HepG2 (cell line): ENCODE results near the gene ABAT. TPM values are rescaled to one million over a fixed set of nuclear protein-coding genes. Genes with fewer than 3 reads are reported as not detected.

Experiments
- ATAD3A ChIP-seq: sonication (generic); formaldehyde crosslinking; IDR thresholded peaks from 2 replicates; pipeline ENCODE4 v1.4.0; 2020; ENCODE audit warnings: missing genetic modification reagents
- CAMTA2 ChIP-seq: sonication (generic); formaldehyde crosslinking; IDR thresholded peaks from 2 replicates; pipeline ENCODE4 v1.4.0; 2020; ENCODE audit warnings: mild to moderate bottlenecking, missing genetic modification reagents, borderline replicate concordance
- CENPT ChIP-seq: sonication (generic); formaldehyde crosslinking; IDR thresholded peaks from 2 replicates; pipeline ENCODE4 v1.8.0; 2022; ENCODE audit warnings: low read depth, mild to moderate bottlenecking, moderate library complexity, missing genetic modification reagents
- CHCHD3 ChIP-seq: sonication (generic); formaldehyde crosslinking; IDR thresholded peaks from 2 replicates; pipeline ENCODE4 v1.8.0; 2022; ENCODE audit warnings: mild to moderate bottlenecking, missing genetic modification reagents, moderate library complexity
- EED ChIP-seq: sonication (generic); formaldehyde crosslinking; IDR thresholded peaks from 2 replicates; pipeline ENCODE4 v1.5.0; 2020; ENCODE audit warnings: mild to moderate bottlenecking, missing genetic modification reagents
- HIC2 ChIP-seq: sonication (generic); formaldehyde crosslinking; IDR thresholded peaks from 2 replicates; pipeline ENCODE4 v1.9.0; 2022; ENCODE audit warnings: low read depth, missing genetic modification reagents
- HMGA1 ChIP-seq: sonication (generic); formaldehyde crosslinking; conservative IDR thresholded peaks from 2 replicates; pipeline ENCODE4 v1.4.0; 2020; ENCODE audit warnings: missing genetic modification reagents
- MED1 ChIP-seq: sonication (generic); formaldehyde crosslinking; IDR thresholded peaks from 2 replicates; pipeline ENCODE4 v1.4.0; 2020; ENCODE audit warnings: missing genetic modification reagents
- MIER3 ChIP-seq: IDR thresholded peaks from 2 replicates; pipeline ENCODE4 v1.6.1; 2016; ENCODE audit warnings: missing compliant biosample characterization, borderline replicate concordance
- MTF2 ChIP-seq: sonication (generic); formaldehyde crosslinking; IDR thresholded peaks from 2 replicates; pipeline ENCODE4 v1.5.0; 2020; ENCODE audit warnings: missing genetic modification reagents, borderline replicate concordance
- TP53 ChIP-seq: sonication (generic); formaldehyde crosslinking; conservative IDR thresholded peaks from 2 replicates; pipeline ENCODE4 v1.4.0; 2020; ENCODE audit warnings: missing genetic modification reagents
- ZBTB7A ChIP-seq: sonication (generic); formaldehyde crosslinking; IDR thresholded peaks from 2 replicates; pipeline ENCODE4 v1.8.0; 2022; ENCODE audit warnings: mild to moderate bottlenecking, missing genetic modification reagents
- ZFP36L2 ChIP-seq: sonication (generic); formaldehyde crosslinking; IDR thresholded peaks from 2 replicates; pipeline ENCODE4 v1.4.0; 2020; ENCODE audit warnings: missing genetic modification reagents
- ZHX1 ChIP-seq: sonication (generic); formaldehyde crosslinking; IDR thresholded peaks from 2 replicates; pipeline ENCODE4 v1.8.1; 2022; ENCODE audit warnings: low read depth, mild to moderate bottlenecking, missing genetic modification reagents
- ZNF354B ChIP-seq: sonication (generic); formaldehyde crosslinking; IDR thresholded peaks from 2 replicates; pipeline ENCODE4 v1.8.0; 2022; ENCODE audit warnings: mild to moderate bottlenecking, missing genetic modification reagents
- ZNF496 ChIP-seq: sonication (generic); formaldehyde crosslinking; IDR thresholded peaks from 2 replicates; pipeline ENCODE4 v1.8.1; 2023; ENCODE audit warnings: mild to moderate bottlenecking, moderate library complexity, missing genetic modification reagents; ENCODE audit not compliant: insufficient replicate concordance
- ZNF501 ChIP-seq: sonication (generic); formaldehyde crosslinking; IDR thresholded peaks from 2 replicates; pipeline ENCODE4 v1.5.1; 2020; ENCODE audit warnings: mild to moderate bottlenecking, moderate library complexity, missing genetic modification reagents
- ZNF562 ChIP-seq: sonication (generic); formaldehyde crosslinking; IDR thresholded peaks from 2 replicates; pipeline ENCODE4 v1.8.0; 2022; ENCODE audit warnings: missing genetic modification reagents, borderline replicate concordance
- ZNF563 ChIP-seq: sonication (generic); formaldehyde crosslinking; IDR thresholded peaks from 2 replicates; pipeline ENCODE4 v1.8.0; 2022; ENCODE audit warnings: mild to moderate bottlenecking, moderate library complexity, missing genetic modification reagents
- polyA plus RNA-seq, 8 experiments: library from polyadenylated mRNA; depleted of rRNA in 3 of 8; stranded (reverse) in 7 of 8; unstranded in 1 of 8; fragments of >200 nt; fragmentation: Illumina TruSeq in 4 of 8; extraction: Trizol in 4 of 8; gene quantifications; 2 replicates each; pipeline versions ENCODE4 v1.2.1 to v1.2.3, GENCODE V29; 2011 to 2016; ENCODE audit warnings: low read depth in 4 of 8, missing spikeins in 1 of 8, mixed read lengths in 1 of 8; ENCODE audit not compliant: insufficient read depth in 1 of 8
- total RNA-seq, 5 experiments: library from RNA; depleted of rRNA; stranded (reverse); fragments of >200 nt; fragmentation: Illumina TruSeq; extraction: Trizol; gene quantifications; 2 replicates each; pipeline ENCODE4 v1.2.3, GENCODE V29; 2016; ENCODE audit warnings: low read depth in 1 of 5
- TF ChIP-seq, protein P1 (sequence below): sonication (generic); formaldehyde crosslinking; IDR thresholded peaks from 2 replicates; pipeline ENCODE4 v1.4.0; 2020; ENCODE audit warnings: missing genetic modification reagents
- TF ChIP-seq, protein P2 (sequence below): sonication (generic); formaldehyde crosslinking; IDR thresholded peaks from 2 replicates; pipeline ENCODE4 v1.9.0; 2021; ENCODE audit warnings: missing genetic modification reagents, borderline replicate concordance

The ABAT gene
- total and polyA plus RNA-seq, 2 of the 13 experiments (the other 11 are each of a cell fraction or from before 2014, with no cell fraction given): 47.6 to 97.3 TPM

DNA sequence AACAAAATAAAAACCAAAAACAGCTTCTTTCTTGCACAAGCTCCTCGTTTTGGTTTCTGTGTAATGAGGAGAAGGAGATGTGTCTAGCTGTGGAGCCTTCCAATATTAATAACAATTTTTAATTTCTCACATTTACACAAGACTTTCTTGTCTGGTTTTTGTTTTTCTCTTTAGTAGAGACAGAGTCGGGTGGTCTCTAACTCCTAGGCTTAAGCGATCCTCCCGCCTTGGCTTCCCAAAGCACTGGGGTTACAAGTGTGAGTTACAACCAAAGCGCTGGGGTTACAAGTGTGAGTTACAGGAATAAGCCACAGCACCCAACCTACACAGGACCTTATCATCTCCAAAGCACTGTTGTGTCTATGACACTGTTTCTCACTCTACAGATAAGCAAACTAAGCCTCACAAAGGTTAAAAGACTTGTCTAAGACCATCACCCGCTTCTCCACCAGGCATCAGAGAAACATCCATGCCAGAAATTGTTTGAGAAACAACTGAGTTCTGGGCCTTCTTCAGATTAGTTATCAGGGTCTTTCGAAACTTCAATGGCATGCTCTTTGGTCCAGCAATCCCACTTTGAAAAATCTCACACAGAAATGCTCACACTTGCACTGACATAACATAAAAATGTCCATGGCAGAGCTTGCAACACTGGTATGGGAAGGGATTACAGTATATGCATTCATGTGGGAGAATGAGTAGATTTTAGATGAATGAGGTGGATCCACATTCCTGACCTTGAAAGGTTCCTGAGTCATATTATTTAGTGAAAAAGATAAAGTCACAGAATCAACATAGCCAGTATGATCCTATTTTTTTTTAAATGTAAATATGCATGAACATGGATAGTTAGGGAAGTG, 3.9 kb downstream of the ABAT start (continued):
- TF ChIP-seq MIER3 (CRISPR knock-in tag): peak; percentile 92
- no peak for TF ChIP-seq MTF2
- TF ChIP-seq ZNF563 (CRISPR knock-in tag): no peak
- TF ChIP-seq CAMTA2: no peak
- peak; percentile 88 for TF ChIP-seq MED1 (CRISPR knock-in tag)
- TF ChIP-seq CHCHD3 (CRISPR knock-in tag): no peak
- TF ChIP-seq ZFP36L2: no peak
- TF ChIP-seq, protein P1, sequence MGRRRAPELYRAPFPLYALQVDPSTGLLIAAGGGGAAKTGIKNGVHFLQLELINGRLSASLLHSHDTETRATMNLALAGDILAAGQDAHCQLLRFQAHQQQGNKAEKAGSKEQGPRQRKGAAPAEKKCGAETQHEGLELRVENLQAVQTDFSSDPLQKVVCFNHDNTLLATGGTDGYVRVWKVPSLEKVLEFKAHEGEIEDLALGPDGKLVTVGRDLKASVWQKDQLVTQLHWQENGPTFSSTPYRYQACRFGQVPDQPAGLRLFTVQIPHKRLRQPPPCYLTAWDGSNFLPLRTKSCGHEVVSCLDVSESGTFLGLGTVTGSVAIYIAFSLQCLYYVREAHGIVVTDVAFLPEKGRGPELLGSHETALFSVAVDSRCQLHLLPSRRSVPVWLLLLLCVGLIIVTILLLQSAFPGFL: no peak
- peak; percentile 71; the same call in 1 of the 2 replicates for TF ChIP-seq TP53
- no peak for TF ChIP-seq ZNF354B (CRISPR knock-in tag)
- TF ChIP-seq ZNF496 (CRISPR knock-in tag): no peak
- no peak for TF ChIP-seq ZNF501 (CRISPR knock-in tag)
- no peak; the same call in 1 of the 2 replicates for TF ChIP-seq ZHX1
- TF ChIP-seq ZNF562 (CRISPR knock-in tag): no peak
- no peak for TF ChIP-seq EED (CRISPR knock-in tag)
- no peak for TF ChIP-seq ZBTB7A
- TF ChIP-seq HIC2 (CRISPR knock-in tag): peak; percentile 52; the same call in 1 of the 2 replicates
- TF ChIP-seq HMGA1: no peak
- TF ChIP-seq, protein P2, sequence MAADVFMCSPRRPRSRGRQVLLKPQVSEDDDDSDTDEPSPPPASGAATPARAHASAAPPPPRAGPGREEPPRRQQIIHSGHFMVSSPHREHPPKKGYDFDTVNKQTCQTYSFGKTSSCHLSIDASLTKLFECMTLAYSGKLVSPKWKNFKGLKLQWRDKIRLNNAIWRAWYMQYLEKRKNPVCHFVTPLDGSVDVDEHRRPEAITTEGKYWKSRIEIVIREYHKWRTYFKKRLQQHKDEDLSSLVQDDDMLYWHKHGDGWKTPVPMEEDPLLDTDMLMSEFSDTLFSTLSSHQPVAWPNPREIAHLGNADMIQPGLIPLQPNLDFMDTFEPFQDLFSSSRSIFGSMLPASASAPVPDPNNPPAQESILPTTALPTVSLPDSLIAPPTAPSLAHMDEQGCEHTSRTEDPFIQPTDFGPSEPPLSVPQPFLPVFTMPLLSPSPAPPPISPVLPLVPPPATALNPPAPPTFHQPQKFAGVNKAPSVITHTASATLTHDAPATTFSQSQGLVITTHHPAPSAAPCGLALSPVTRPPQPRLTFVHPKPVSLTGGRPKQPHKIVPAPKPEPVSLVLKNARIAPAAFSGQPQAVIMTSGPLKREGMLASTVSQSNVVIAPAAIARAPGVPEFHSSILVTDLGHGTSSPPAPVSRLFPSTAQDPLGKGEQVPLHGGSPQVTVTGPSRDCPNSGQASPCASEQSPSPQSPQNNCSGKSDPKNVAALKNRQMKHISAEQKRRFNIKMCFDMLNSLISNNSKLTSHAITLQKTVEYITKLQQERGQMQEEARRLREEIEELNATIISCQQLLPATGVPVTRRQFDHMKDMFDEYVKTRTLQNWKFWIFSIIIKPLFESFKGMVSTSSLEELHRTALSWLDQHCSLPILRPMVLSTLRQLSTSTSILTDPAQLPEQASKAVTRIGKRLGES: no peak
- TF ChIP-seq CENPT (CRISPR knock-in tag): no peak
- no peak for TF ChIP-seq ATAD3A (CRISPR knock-in tag)
